ENCODE measurements around the gene TMEM30A.

GRCh38 chr6:75213112-75213511 lies 71.5 kb downstream of the TMEM30A start:
- TF ChIP-seq CTCF (IDR thresholded peaks at IDR 0.05): no peak
- TF ChIP-seq POLR2A (IDR thresholded peaks at IDR 0.05): no peak

Measured in heart left ventricle (tissue), 13 donors.